IMR-90 (cell line): ENCODE results near the gene MTA2. TPM values are rescaled to one million over a fixed set of nuclear protein-coding genes. Genes with fewer than 3 reads are reported as not detected.

ENCODE experiments used
- ATAC-seq: fragments of 200-7000 bp; cut with Tn5 transposase; 2 replicates; pipeline ENCODE4 v1.9.1; 2020; ENCODE audit warnings: low read depth, mild to moderate bottlenecking, moderate library complexity
- BruUV-seq: library from RNA; stranded (reverse); fragments of 400-500 nt; replicated peaks from 2 replicates; lab custom pipeline; 2021; lab: Mats Ljungman, UMichigan
- CTCF ChIA-PET: fragments of 300-600 bp; formaldehyde crosslinking; extraction: SDS; loops from one replicate; lab custom pipeline; 2021; ENCODE audit warnings: antibody characterized with exemption; lab: Yijun Ruan, JAX
- POLR2A ChIA-PET: fragments of 300-600 bp; sonication (Branson Sonifier 250); formaldehyde crosslinking; loops from one replicate; lab custom pipeline; 2022; ENCODE audit warnings: antibody characterized with exemption; ENCODE audit not compliant: unreplicated experiment; lab: Charles Lee
- DNase-seq: peaks from one replicate; pipeline ENCODE4 v3.0.0; 2013
- H2AFZ ChIP-seq: replicated peaks from 2 replicates; pipeline ENCODE3; 2013; ENCODE audit warnings: low read length, mild to moderate bottlenecking; ENCODE audit not compliant: poor library complexity
- H2AK5ac ChIP-seq: 2 replicates; pipeline ENCODE4 v1.6.1; 2013; ENCODE audit warnings: low read depth, low read length, inconsistent platforms
- H2AK9ac ChIP-seq: replicated peaks from 2 replicates; pipeline ENCODE3; 2013; ENCODE audit warnings: mild to moderate bottlenecking, low read depth, low read length, moderate library complexity; ENCODE audit not compliant: poor library complexity
- H2BK120ac ChIP-seq: 2 replicates; pipeline ENCODE4 v1.6.1; 2013; ENCODE audit warnings: low read depth, low read length, inconsistent platforms
- H2BK15ac ChIP-seq: 3 replicates; pipeline ENCODE4 v1.6.1; 2013; ENCODE audit warnings: low read depth, low read length, inconsistent platforms
- H2BK20ac ChIP-seq: 2 replicates; pipeline ENCODE4 v1.6.1; 2013; ENCODE audit warnings: low read depth, mild to moderate bottlenecking, inconsistent platforms, low read length, moderate library complexity
- H2BK5ac ChIP-seq: 2 replicates; pipeline ENCODE4 v1.6.1; 2013; ENCODE audit warnings: mild to moderate bottlenecking, low read depth, low read length, inconsistent platforms; ENCODE audit not compliant: poor library complexity, severe bottlenecking
- H3K14ac ChIP-seq: replicated peaks from 2 replicates; pipeline ENCODE4 v1.6.1; 2013; ENCODE audit warnings: low read depth, low read length, inconsistent platforms
- H3K18ac ChIP-seq: 2 replicates; pipeline ENCODE4 v1.6.1; 2013; ENCODE audit warnings: low read depth, low read length, control low read depth
- H3K23ac ChIP-seq: 2 replicates; pipeline ENCODE4 v1.6.1; 2013; ENCODE audit warnings: low read depth, low read length, inconsistent platforms
- H3K27ac ChIP-seq: 2 replicates; pipeline ENCODE4 v1.5.1; 2013; ENCODE audit warnings: mild to moderate bottlenecking, control low read depth, low read length; ENCODE audit not compliant: insufficient read depth
- H3K27me3 ChIP-seq: 2 replicates; pipeline ENCODE4 v1.6.1; 2013; ENCODE audit warnings: low read length; ENCODE audit not compliant: control insufficient read depth, insufficient read depth
- H3K36me3 ChIP-seq: 2 replicates; pipeline ENCODE4 v1.6.1; 2013; ENCODE audit warnings: low read length, mixed read lengths; ENCODE audit not compliant: control insufficient read depth, insufficient read depth
- H3K4ac ChIP-seq: 2 replicates; pipeline ENCODE4 v1.6.1; 2013; ENCODE audit warnings: low read depth, low read length, inconsistent platforms
- H3K4me1 ChIP-seq: 2 replicates; pipeline ENCODE4 v1.6.1; 2013; ENCODE audit warnings: low read length, mixed read lengths; ENCODE audit not compliant: control insufficient read depth, insufficient read depth
- H3K4me2 ChIP-seq: 2 replicates; pipeline ENCODE4 v1.6.1; 2013; ENCODE audit warnings: low read depth, mild to moderate bottlenecking, control low read depth, low read length, moderate library complexity
- H3K4me3 ChIP-seq: 2 replicates; pipeline ENCODE4 v1.5.1; 2013; ENCODE audit warnings: low read depth, mild to moderate bottlenecking, control low read depth, low read length, moderate library complexity; ENCODE audit not compliant: insufficient read depth
- H3K56ac ChIP-seq: 2 replicates; pipeline ENCODE4 v1.6.1; 2013; ENCODE audit warnings: low read length, inconsistent platforms; ENCODE audit not compliant: insufficient read depth; ENCODE audit errors: extremely low read depth
- H3K79me1 ChIP-seq, 2 experiments: 2 replicates each; pipeline ENCODE4 v1.6.1; 2013; ENCODE audit warnings: low read length in 2 of 2, inconsistent platforms in 1 of 2, low read depth in 1 of 2
- H3K9ac ChIP-seq: 2 replicates; pipeline ENCODE4 v1.6.1; 2013; ENCODE audit warnings: low read depth, low read length, control low read depth
- H3K9me1 ChIP-seq: 2 replicates; pipeline ENCODE4 v1.6.1; 2013; ENCODE audit warnings: low read length, inconsistent platforms; ENCODE audit not compliant: insufficient read depth
- H3K9me3 ChIP-seq: 2 replicates; pipeline ENCODE4 v1.6.1; 2013; ENCODE audit warnings: low read length; ENCODE audit not compliant: control insufficient read depth, insufficient read depth
- H4K20me1 ChIP-seq: 2 replicates; pipeline ENCODE4 v1.6.1; 2013; ENCODE audit warnings: low read length, inconsistent platforms; ENCODE audit not compliant: insufficient read depth
- H4K5ac ChIP-seq: 2 replicates; pipeline ENCODE4 v1.6.1; 2013; ENCODE audit warnings: mild to moderate bottlenecking, low read depth, low read length, control low read depth
- H4K8ac ChIP-seq, 2 experiments: 2 replicates each; pipeline ENCODE4 v1.6.1; 2013; ENCODE audit warnings: low read depth in 2 of 2, low read length in 2 of 2, control low read depth in 1 of 2, inconsistent platforms in 1 of 2
- H4K91ac ChIP-seq: 2 replicates; pipeline ENCODE4 v1.6.1; 2013; ENCODE audit warnings: low read depth, low read length, inconsistent platforms; ENCODE audit not compliant: insufficient read depth
- CEBPB ChIP-seq: IDR thresholded peaks from 2 replicates; pipeline ENCODE4 v1.6.1; 2012; ENCODE audit warnings: low read depth, low read length, improper control_type of control experiment
- ELK1 ChIP-seq: fragments of 150-350 bp; IDR thresholded peaks from 2 replicates; pipeline ENCODE4 v1.6.1; 2016; ENCODE audit warnings: low read depth, mild to moderate bottlenecking, low read length, moderate library complexity, borderline replicate concordance
- RAD21 ChIP-seq: IDR thresholded peaks from 2 replicates; pipeline ENCODE4 v1.6.1; 2012; ENCODE audit warnings: low read length, improper control_type of control experiment
- RCOR1 ChIP-seq: IDR thresholded peaks from 2 replicates; pipeline ENCODE4 v1.6.1; 2012; ENCODE audit warnings: mild to moderate bottlenecking, low read length, improper control_type of control experiment; ENCODE audit not compliant: insufficient replicate concordance
- WGBS, 2 experiments: methylation state at CpG; one replicate each; pipeline versions ENCODE4 v1.1.5 to v1.1.7; 2013; ENCODE audit warnings: missing lambda C conversion rate in 2 of 2; ENCODE audit not compliant: insufficient read length in 1 of 2; ENCODE audit errors: extremely low coverage in 2 of 2; 5-methylcytosine and 5-hydroxymethylcytosine counted together
- dilution Hi-C: fragments of 300-500 bp; cut with HindIII; formaldehyde crosslinking; loops from one replicate; pipeline ENCODE4 v1.14.3; 2018; ENCODE audit warnings: low sequenced_read_pairs; ENCODE audit not compliant: unreplicated experiment
- in situ Hi-C: fragments of 300-500 bp; cut with MboI; formaldehyde crosslinking; loops from 3 replicates; pipeline ENCODE4 v1.14.3; 2019; ENCODE audit warnings: low sequenced_read_pairs, inconsistent platforms, mixed read lengths
- intact Hi-C: fragments of 100-400 bp; cut with micrococcal nuclease; formaldehyde crosslinking; loops from 2 replicates; pipeline ENCODE4 v1.10.0; 2022
- polyA plus RNA-seq, 3 experiments: library from polyadenylated mRNA; depleted of rRNA; stranded (reverse); fragments of >200 nt; gene quantifications; 2 replicates each; pipeline ENCODE4 v1.2.3, GENCODE V29; 2012; ENCODE audit warnings: low replicate concordance in 1 of 3
- total RNA-seq: library from RNA; depleted of rRNA; stranded (reverse); fragments of >200 nt; gene quantifications from 2 replicates; pipeline ENCODE4 v1.2.3, GENCODE V29; 2012

MTA2 gene
- total and polyA plus RNA-seq, 2 of the 4 experiments (the other 2 are of a cell fraction) = 34.8 to 136 TPM

GRCh38 chr11:62575156-62575555, 26.5 kb downstream of the MTA2 start:
- H3K4me1 ChIP-seq = peaks cover 12% of the 10 kb centered on the region
- H3K23ac ChIP-seq = peak overlapping the region; percentile 98
- H3K27me3 ChIP-seq = no peaks in the 10 kb centered on the region
- peak overlapping the region; percentile 91 for H2BK5ac ChIP-seq
- no peaks in the 10 kb centered on the region for H3K9me3 ChIP-seq
- H3K36me3 ChIP-seq = peaks cover 43% of the 10 kb centered on the region
- H4K91ac ChIP-seq = peak overlapping the region; percentile 98
- peak overlapping the region; percentile 53 for H3K4me3 ChIP-seq
- H3K4me2 ChIP-seq = peak overlapping the region; percentile 81
- peak overlapping the region; percentile 99 for H3K4ac ChIP-seq
- peak overlapping the region; percentile 72 for H2AFZ ChIP-seq
- BruUV-seq = no TSS peak
- ATAC-seq (no peak), DNase-seq (no peak)
- intact Hi-C loops = no loop called here
- TF ChIP-seq ELK1 (no peak), RCOR1 (no peak), CEBPB (no peak), RAD21 (no peak)
- H4K20me1 ChIP-seq = peaks cover 29% of the 10 kb centered on the region
- H3K18ac ChIP-seq = peak overlapping the region; percentile 4; the same call in 1 of the 2 replicates
- WGBS, 2 experiments = 71% methylated on average over 10 of the region's 17 CpGs; no CpG with 5 or more reads in 1 of the 2 experiments
- peak overlapping the region; percentile 100 for H3K14ac ChIP-seq
- peak overlapping the region; percentile 69; the same call in 1 of the 2 replicates for H2BK120ac ChIP-seq
- peaks cover 11% of the 10 kb centered on the region for H3K9me1 ChIP-seq
- peak overlapping the region; percentile 97 to 99; a peak in 3 of 4 replicates for H4K8ac ChIP-seq
- peak overlapping the region; percentile 84 for H4K5ac ChIP-seq
- H2BK15ac ChIP-seq = no peak overlapping the region
- H2BK20ac ChIP-seq = no peak overlapping the region
- H3K56ac ChIP-seq = peak overlapping the region; percentile 66; the same call in 1 of the 2 replicates
- peak overlapping the region; percentile 96 for H2AK5ac ChIP-seq
- dilution Hi-C loops = no loop called here
- peaks cover 18 to 67% of the 10 kb centered on the region in 2 experiments for H3K79me1 ChIP-seq
- POLR2A ChIA-PET = interaction anchor here (0.6 to 1.6 kb wide), 2 partner anchors 114 to 135 kb away, joined by 4 to 5 read pairs; partner anchors contain the start of gene LRRN4CL
- H2AK9ac ChIP-seq = peak overlapping the region; percentile 100
- H3K27ac ChIP-seq = peak overlapping the region; percentile 91
- in situ Hi-C loops = no loop called here
- peak overlapping the region; percentile 96 for H3K9ac ChIP-seq
- CTCF ChIA-PET = interaction anchor here (1.4 kb wide), 1 partner anchor 14 kb away, joined by 3 read pairs; no protein-coding TSS in a partner anchor
